ENCODE results near the gene LTBP3.
A peak's percentile ranks its signal among the peaks of the same experiment; 100 is the strongest.

Gene LTBP3

GRCh38 chr11:65493367-65494176 lies 64.6 kb downstream of the LTBP3 start:
- no peak for ATAC-seq (replicated peaks)
- H3K4me1 Mint-ChIP-seq, result peaks cover 43 to 78% of the 10 kb centered on the region in 2 donors

GRCh38 chr11:65492637-65493366 lies 65.4 kb downstream of the LTBP3 start:
- DNase-seq (peak; percentile 73), ATAC-seq (replicated peaks) (peak; percentile 62 to 67)
- H3K4me1 Mint-ChIP-seq, result peaks cover 51 to 86% of the 10 kb centered on the region in 2 donors
- H3K9me3 Mint-ChIP-seq, result no peaks in the 10 kb centered on the region
- H3K36me3 Mint-ChIP-seq, result peaks cover 0 to 3% of the 10 kb centered on the region in 2 donors
- peak overlapping the region; percentile 73 to 82 for H3K4me3 Mint-ChIP-seq
- H3K27ac Mint-ChIP-seq, result peak overlapping the region; percentile 95
- no peaks in the 10 kb centered on the region for H3K27me3 Mint-ChIP-seq

More at GRCh38 chr11:65493367-65494176, 64.6 kb downstream of the LTBP3 start:
- Mint-ChIP-seq H3K27ac (peak overlapping the region; percentile 95), H3K27me3 (no peaks in the 10 kb centered on the region), H3K36me3 (peaks cover 0 to 3% of the 10 kb centered on the region in 2 donors), H3K4me3 (peak overlapping the region; percentile 73 to 82), H3K9me3 (no peaks in the 10 kb centered on the region)
- no peak for DNase-seq

- Mint-ChIP-seq H3K9me3 (no peaks in the 10 kb centered on the region), H3K36me3 (peaks cover 0 to 3% of the 10 kb centered on the region in 2 donors), H3K4me3 (peak overlapping the region; percentile 73 to 82), H3K4me1 (peaks cover 56 to 90% of the 10 kb centered on the region in 2 donors), H3K27ac (peak overlapping the region; percentile 95), H3K27me3 (no peaks in the 10 kb centered on the region)
- DNase-seq, result no peak
- ATAC-seq (replicated peaks), result no peak
These were observed 65.8 kb downstream of the LTBP3 start for GRCh38 chr11:65492387-65492636.

GRCh38 chr11:65491614-65492386 lies 66.4 kb downstream of the LTBP3 start:
- Mint-ChIP-seq H3K36me3 (peaks cover 0 to 3% of the 10 kb centered on the region in 2 donors), H3K4me1 (peaks cover 55 to 90% of the 10 kb centered on the region in 2 donors), H3K27ac (peak overlapping the region; percentile 95), H3K9me3 (no peaks in the 10 kb centered on the region), H3K27me3 (no peaks in the 10 kb centered on the region), H3K4me3 (peak overlapping the region; percentile 73 to 82)
- ATAC-seq (replicated peaks), result peak in 1 of 2 donors; percentile 14
- peak; percentile 39 for DNase-seq

GRCh38 chr11:65491163-65491465 lies 67.0 kb downstream of the LTBP3 start:
- Mint-ChIP-seq H3K4me1 (peaks cover 56 to 90% of the 10 kb centered on the region in 2 donors), H3K27me3 (no peaks in the 10 kb centered on the region), H3K27ac (peak overlapping the region; percentile 95), H3K4me3 (peak overlapping the region in 1 of 2 donors; percentile 36), H3K36me3 (peaks cover 0 to 3% of the 10 kb centered on the region in 2 donors), H3K9me3 (no peaks in the 10 kb centered on the region)
- DNase-seq (no peak), ATAC-seq (replicated peaks) (no peak)

- Mint-ChIP-seq H3K4me3 (no peak overlapping the region), H3K27me3 (no peaks in the 10 kb centered on the region), H3K4me1 (peaks cover 59 to 85% of the 10 kb centered on the region in 2 donors), H3K36me3 (peaks cover 0 to 3% of the 10 kb centered on the region in 2 donors), H3K27ac (peak overlapping the region; percentile 68), H3K9me3 (no peaks in the 10 kb centered on the region)
- no peak for ATAC-seq (replicated peaks)
- DNase-seq, result no peak
These were observed 68.3 kb downstream of the LTBP3 start for GRCh38 chr11:65489706-65490320.

- Mint-ChIP-seq H3K27me3 (no peaks in the 10 kb centered on the region), H3K4me1 (peaks cover 53 to 78% of the 10 kb centered on the region in 2 donors), H3K4me3 (no peak overlapping the region), H3K9me3 (no peaks in the 10 kb centered on the region), H3K27ac (peak overlapping the region; percentile 87), H3K36me3 (no peaks in the 10 kb centered on the region)
- DNase-seq (no peak), ATAC-seq (replicated peaks) (no peak)
These were observed 69.0 kb downstream of the LTBP3 start for GRCh38 chr11:65489035-65489705.

Data from stimulated activated naive B cell treated with anti-CD40 and anti-IgM and Interleukin-4, amounts not matched to agents 10 μg/mL and 1 μg/mL and 100 μg/mL, for 72 hours (primary cell).